Ascending aorta (tissue), 2 donors: Measurements from ENCODE around the gene SUSD3. TPM values are rescaled to one million over a fixed set of nuclear protein-coding genes. Genes with fewer than 3 reads are reported as not detected.

Experiments
- DNase-seq, 2 donors: peaks; one replicate each; pipeline ENCODE4 v3.0.0-alpha.2; 2019; ENCODE audit warnings: low spot score in 2 of 2
- H3K27ac ChIP-seq, 2 donors: fragments of 200-600 bp; sonication (generic); one replicate each; pipeline ENCODE4 v1.5.1; 2016 to 2017; ENCODE audit warnings: mild to moderate bottlenecking in 1 of 2
- H3K27me3 ChIP-seq: fragments of 200-600 bp; sonication (generic); one replicate; pipeline ENCODE4 v1.5.1; 2017
- H3K36me3 ChIP-seq, 2 donors: fragments of 200-600 bp; sonication (generic); one replicate each; pipeline ENCODE4 v1.5.1; 2016
- H3K4me1 ChIP-seq, 2 donors: fragments of 200-600 bp; sonication (generic); one replicate each; pipeline ENCODE4 v1.5.1; 2016 to 2017; ENCODE audit warnings: mild to moderate bottlenecking in 1 of 2
- H3K4me3 ChIP-seq, 2 donors: fragments of 200-600 bp; sonication (generic); one replicate each; pipeline ENCODE4 v1.5.1; 2016 to 2017; ENCODE audit warnings: mild to moderate bottlenecking in 1 of 2
- H3K9me3 ChIP-seq, 2 donors: fragments of 200-600 bp; sonication (generic); one replicate each; pipeline ENCODE4 v1.5.1; 2016
- intact Hi-C: fragments of 100-400 bp; cut with DNase I; formaldehyde crosslinking; loops from one replicate; pipeline ENCODE4 v1.15.1; 2023
- total RNA-seq: library from RNA; depleted of rRNA; stranded (reverse); fragments of >200 nt; gene quantifications from one replicate; pipeline ENCODE4 v1.1.0, GENCODE V29; 2016
- TF ChIP-seq, protein P1 (sequence below), 3 experiments: fragments of 200-600 bp in 2 of 3; fragments of 450-650 bp in 1 of 3; sonication (generic) in 2 of 3; IDR thresholded peaks; one replicate each; pipeline ENCODE4 v1.5.1; 2016 to 2019; ENCODE audit warnings: antibody characterized with exemption in 3 of 3, mild to moderate bottlenecking in 1 of 3, moderate library complexity in 1 of 3

The SUSD3 gene
- total RNA-seq, 1 donor from 2014 or later: not detected

DNA sequence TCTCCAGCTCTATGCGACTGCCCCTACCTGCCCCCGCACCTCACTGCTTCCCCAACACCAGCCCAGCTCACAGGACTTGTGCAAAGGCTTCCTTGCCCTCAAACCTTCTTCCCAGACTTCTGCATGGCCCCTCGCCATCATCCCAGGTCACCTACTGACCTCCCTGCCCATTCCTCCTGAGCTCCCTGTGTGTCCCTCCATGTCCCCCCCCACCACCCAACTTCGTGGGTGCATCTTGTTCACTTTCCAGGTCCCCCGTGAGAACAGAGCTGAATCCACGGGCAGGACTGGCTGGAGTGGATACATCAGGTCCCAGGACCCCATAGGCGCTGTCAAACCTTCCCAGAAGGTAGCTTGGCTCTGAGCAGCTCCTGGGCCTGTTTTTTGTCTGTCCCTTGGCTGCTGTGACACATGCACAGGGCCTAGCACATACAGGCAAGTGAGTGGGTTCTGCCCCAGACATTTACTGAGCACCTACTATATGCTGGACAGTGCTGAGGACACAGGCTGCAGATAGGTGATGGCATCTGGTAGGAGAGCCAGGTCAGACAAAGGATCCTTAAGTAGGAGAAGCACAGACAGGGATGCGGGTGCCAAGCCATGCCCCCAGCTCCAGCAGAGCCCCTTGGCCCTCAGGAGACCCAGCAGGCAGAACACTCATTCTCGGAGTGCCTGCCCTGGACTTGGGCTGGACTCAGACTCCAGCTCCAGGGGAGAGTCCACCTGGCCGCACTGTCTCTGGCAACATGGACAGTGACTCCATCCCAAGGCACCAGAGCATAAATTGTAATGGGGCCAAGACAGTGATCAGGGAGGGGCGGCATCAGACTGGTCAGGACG is 60.6 kb downstream of the SUSD3 start:
- intact Hi-C loops: loop anchor here (2.0 kb wide), 1 partner anchor 20 kb away; no protein-coding TSS in a partner anchor
- Histone ChIP-seq H3K4me3 (no peak overlapping the region), H3K36me3 (peaks cover 29% of the 10 kb centered on the region in 2 donors), H3K27ac (peak overlapping the region; percentile 67 to 72), H3K4me1 (peaks cover 0 to 22% of the 10 kb centered on the region in 2 donors), H3K9me3 (no peaks in the 10 kb centered on the region), H3K27me3 (no peaks in the 10 kb centered on the region)
- peak in 1 of 2 donors; percentile 63 for DNase-seq
- TF ChIP-seq, protein P1, sequence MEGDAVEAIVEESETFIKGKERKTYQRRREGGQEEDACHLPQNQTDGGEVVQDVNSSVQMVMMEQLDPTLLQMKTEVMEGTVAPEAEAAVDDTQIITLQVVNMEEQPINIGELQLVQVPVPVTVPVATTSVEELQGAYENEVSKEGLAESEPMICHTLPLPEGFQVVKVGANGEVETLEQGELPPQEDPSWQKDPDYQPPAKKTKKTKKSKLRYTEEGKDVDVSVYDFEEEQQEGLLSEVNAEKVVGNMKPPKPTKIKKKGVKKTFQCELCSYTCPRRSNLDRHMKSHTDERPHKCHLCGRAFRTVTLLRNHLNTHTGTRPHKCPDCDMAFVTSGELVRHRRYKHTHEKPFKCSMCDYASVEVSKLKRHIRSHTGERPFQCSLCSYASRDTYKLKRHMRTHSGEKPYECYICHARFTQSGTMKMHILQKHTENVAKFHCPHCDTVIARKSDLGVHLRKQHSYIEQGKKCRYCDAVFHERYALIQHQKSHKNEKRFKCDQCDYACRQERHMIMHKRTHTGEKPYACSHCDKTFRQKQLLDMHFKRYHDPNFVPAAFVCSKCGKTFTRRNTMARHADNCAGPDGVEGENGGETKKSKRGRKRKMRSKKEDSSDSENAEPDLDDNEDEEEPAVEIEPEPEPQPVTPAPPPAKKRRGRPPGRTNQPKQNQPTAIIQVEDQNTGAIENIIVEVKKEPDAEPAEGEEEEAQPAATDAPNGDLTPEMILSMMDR (IDR thresholded peaks at IDR 0.05): no peak

DNA sequence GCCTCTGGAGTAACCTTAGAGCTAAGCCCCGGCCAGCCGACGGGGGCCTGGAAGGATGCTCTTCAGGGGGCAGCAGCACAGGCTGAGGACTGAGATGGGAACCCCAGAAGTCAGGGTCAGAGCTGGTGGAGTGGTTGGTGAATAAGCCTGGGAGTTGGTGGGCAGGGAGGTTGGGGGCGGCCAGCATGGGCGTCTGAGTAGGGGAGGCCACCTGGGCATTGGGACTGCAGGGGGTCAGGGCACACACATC is 61.1 kb downstream of the SUSD3 start:
- Histone ChIP-seq H3K4me3 (no peak overlapping the region), H3K27me3 (no peaks in the 10 kb centered on the region), H3K4me1 (peaks cover 0 to 22% of the 10 kb centered on the region in 2 donors), H3K27ac (peak overlapping the region; percentile 67 to 72), H3K9me3 (no peaks in the 10 kb centered on the region), H3K36me3 (peaks cover 31 to 32% of the 10 kb centered on the region in 2 donors)
- intact Hi-C loops: loop anchor here (2.0 kb wide), 1 partner anchor 21 kb away; no protein-coding TSS in a partner anchor
- TF ChIP-seq, protein P1 (IDR thresholded peaks at IDR 0.05): no peak
- DNase-seq: no peak

DNA sequence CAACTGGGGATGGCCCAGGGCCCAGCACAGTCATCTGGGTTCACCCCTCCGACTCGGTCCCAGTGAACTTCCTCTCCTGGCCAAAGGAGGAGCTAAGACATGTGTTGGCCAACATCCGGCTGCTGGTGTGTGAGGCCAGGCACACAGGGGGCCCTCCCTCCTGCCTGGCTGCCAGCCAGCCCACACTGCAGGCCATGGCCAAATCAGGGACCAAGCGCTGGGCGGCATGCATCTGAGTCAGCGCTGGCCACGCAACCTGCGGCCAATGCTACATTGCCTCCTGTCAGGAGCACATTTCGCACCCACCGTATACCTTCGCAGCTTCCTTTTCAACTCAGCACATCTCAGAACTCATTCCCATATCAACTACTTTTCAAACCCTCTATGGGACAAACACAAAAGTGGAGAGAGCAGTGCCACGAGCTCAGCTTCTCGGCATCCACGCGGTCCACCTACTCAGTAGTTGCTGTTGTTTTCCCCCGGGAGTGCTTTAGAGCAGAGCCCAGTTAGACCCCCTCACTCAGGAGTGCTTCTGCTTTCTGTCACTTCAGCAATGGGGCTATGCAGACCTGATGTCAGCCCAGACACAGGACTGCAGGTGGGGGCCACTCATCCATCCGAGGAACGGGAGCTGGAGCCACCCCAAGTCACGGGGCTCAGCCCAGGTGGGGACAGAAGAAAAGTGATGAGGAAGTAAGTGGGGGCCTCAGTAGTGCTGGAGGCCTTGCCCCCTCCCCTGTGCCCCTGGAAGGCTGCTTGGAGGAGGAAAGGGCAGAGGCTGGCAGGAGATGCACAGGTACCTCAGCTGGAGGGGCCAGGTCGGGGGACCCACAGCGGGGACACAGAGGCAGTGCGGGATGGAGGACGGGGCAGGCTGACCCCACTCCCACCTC is 61.7 kb downstream of the SUSD3 start:
- intact Hi-C loops: loop anchor here (2.0 to 10.0 kb wide), 2 partner anchors 21 to 445 kb away; partner anchors contain the start of gene IPPK

DNA sequence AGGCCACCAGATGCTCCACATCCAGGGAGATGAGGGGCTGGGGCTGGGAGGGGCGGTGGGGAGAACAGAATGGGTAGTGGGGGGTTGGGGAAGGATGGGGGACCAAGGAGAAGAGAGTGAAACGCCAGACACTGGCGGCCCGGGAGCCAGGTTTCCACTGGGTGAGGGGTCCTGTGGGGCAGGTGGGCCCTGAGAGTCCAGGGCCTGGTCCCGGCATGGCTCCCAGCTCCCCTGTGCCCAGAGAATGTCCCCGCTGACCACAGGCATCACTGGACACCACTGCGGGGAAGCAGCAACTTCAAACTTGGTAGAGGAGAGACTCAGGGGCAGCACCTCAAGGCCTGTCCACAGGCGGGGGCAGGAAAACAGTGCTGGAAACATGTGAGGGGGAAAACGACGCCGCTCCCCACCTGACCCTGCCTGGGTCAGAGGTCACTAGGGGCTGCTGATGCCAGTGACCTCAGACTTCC is 62.4 kb downstream of the SUSD3 start:
- TF ChIP-seq, protein P1 (IDR thresholded peaks at IDR 0.05): no peak
- no peak overlapping the region for H3K4me3 ChIP-seq
- intact Hi-C loops: loop anchor here (10.0 kb wide), 1 partner anchor 446 kb away; the partner anchor contains the start of gene IPPK
- no peaks in the 10 kb centered on the region for H3K9me3 ChIP-seq
- no peaks in the 10 kb centered on the region for H3K27me3 ChIP-seq
- peak overlapping the region; percentile 63 to 72 for H3K27ac ChIP-seq
- H3K36me3 ChIP-seq: peaks cover 43 to 45% of the 10 kb centered on the region in 2 donors
- peaks cover 0 to 25% of the 10 kb centered on the region in 2 donors for H3K4me1 ChIP-seq
- peak in 1 of 2 donors; percentile 62 for DNase-seq

More for the DNA sequence above, 61.7 kb downstream of the SUSD3 start:
- H3K4me1 ChIP-seq: peaks cover 0 to 22% of the 10 kb centered on the region in 2 donors
- H3K9me3 ChIP-seq: no peaks in the 10 kb centered on the region
- TF ChIP-seq, protein P1 (IDR thresholded peaks at IDR 0.05): peak; percentile 51 to 52 (median 51)
- peak; percentile 90 to 98 for DNase-seq
- H3K4me3 ChIP-seq: peak overlapping the region in 1 of 2 donors; percentile 1
- H3K27ac ChIP-seq: peak overlapping the region; percentile 67 to 72
- peaks cover 37 to 38% of the 10 kb centered on the region in 2 donors for H3K36me3 ChIP-seq
- H3K27me3 ChIP-seq: no peaks in the 10 kb centered on the region
